HepG2 (cell line): ENCODE results near the gene TBC1D2B. TPM values are rescaled to one million over a fixed set of nuclear protein-coding genes. Genes with fewer than 3 reads are reported as not detected.

ENCODE experiments used
- ATAC-seq: fragments of 200-7000 bp; cut with Tn5 transposase; 3 replicates; pipeline ENCODE4 v1.9.1; 2020; ENCODE audit warnings: mild to moderate bottlenecking, moderate library complexity
- BruUV-seq: library from RNA; stranded (reverse); fragments of 400-500 nt; replicated peaks from 2 replicates; lab custom pipeline; 2021; lab: Mats Ljungman, UMichigan
- CTCF ChIA-PET: fragments of 300-600 bp; formaldehyde crosslinking; extraction: SDS; loops from one replicate; lab custom pipeline; 2021; ENCODE audit warnings: low total read pairs, inconsistent platforms, low intra/inter-chr PET ratio; lab: Yijun Ruan, JAX
- POLR2A ChIA-PET: fragments of 350-600 bp; sonication (Branson Sonifier 250); formaldehyde crosslinking; loops from one replicate; lab custom pipeline; 2020; ENCODE audit warnings: antibody characterized with exemption, inconsistent platforms; lab: Yijun Ruan, JAX
- DNase-seq: peaks from one replicate; pipeline ENCODE4 v3.0.0-alpha.2; 2015; ENCODE audit warnings: low spot score
- FAIRE-seq: peaks from 3 replicates; lab custom pipeline; 2011; peaks lifted over from hg19 to GRCh38; lab: Jason Lieb, UNC
- H2AFZ ChIP-seq: one replicate; pipeline ENCODE4 v1.6.1; 2011; ENCODE audit warnings: low read length, inconsistent platforms
- H3K27ac ChIP-seq: fragments of 300-600 bp; 3 replicates; pipeline ENCODE4 v1.8.0; 2011; ENCODE audit warnings: mixed run types, mild to moderate bottlenecking, mixed read lengths, low read length, inconsistent platforms; ENCODE audit not compliant: insufficient read depth; ENCODE audit errors: extremely low read length
- H3K27me3 ChIP-seq, 2 experiments: fragments of 200-600 bp in 1 of 2; 2 replicates in 1 of 2; 3 replicates in 1 of 2; pipeline versions ENCODE4 v1.6.0 to v1.8.0; 2011; ENCODE audit warnings: low read length in 2 of 2, mild to moderate bottlenecking in 2 of 2, moderate library complexity in 2 of 2, inconsistent platforms in 1 of 2; ENCODE audit not compliant: insufficient read depth in 2 of 2, control insufficient read depth in 1 of 2
- H3K36me3 ChIP-seq, 2 experiments: fragments of 200-600 bp in 1 of 2; replicated peaks in 1 of 2; 2 replicates in 1 of 2; 3 replicates in 1 of 2; pipeline versions ENCODE4 v1.5.1 to v1.8.0; 2011; ENCODE audit warnings: low read length in 2 of 2, inconsistent platforms in 1 of 2; ENCODE audit not compliant: insufficient read depth in 2 of 2, control insufficient read depth in 1 of 2
- H3K4me1 ChIP-seq: 2 replicates; pipeline ENCODE4 v1.5.1; 2012; ENCODE audit warnings: low read length, inconsistent platforms; ENCODE audit not compliant: insufficient read depth
- H3K4me2 ChIP-seq: 2 replicates; pipeline ENCODE4 v1.6.0; 2011; ENCODE audit warnings: low read depth, low read length, inconsistent platforms
- H3K4me3 ChIP-seq, 3 experiments: fragments of 200-600 bp in 1 of 3; sonication (generic), shearing (Covaris generic) in 1 of 3; replicated peaks in 1 of 3; 2 replicates each; pipeline ENCODE4 v1.5.1; 2011 to 2016; ENCODE audit warnings: low read length in 3 of 3, inconsistent platforms in 2 of 3, low read depth in 2 of 3, mild to moderate bottlenecking in 2 of 3, control low read depth in 1 of 3, mixed read lengths in 1 of 3; ENCODE audit not compliant: insufficient read depth in 1 of 3
- H3K79me2 ChIP-seq: one replicate; pipeline ENCODE4 v1.6.1; 2011; ENCODE audit warnings: low read length, inconsistent platforms; ENCODE audit not compliant: insufficient read depth
- H3K9ac ChIP-seq: 2 replicates; pipeline ENCODE4 v1.6.0; 2011; ENCODE audit warnings: mild to moderate bottlenecking, low read depth, low read length, inconsistent platforms; ENCODE audit not compliant: insufficient read depth
- H3K9me3 ChIP-seq: 2 replicates; pipeline ENCODE4 v1.5.1; 2012; ENCODE audit warnings: mild to moderate bottlenecking, low read length
- H4K20me1 ChIP-seq: 2 replicates; pipeline ENCODE4 v1.6.0; 2011; ENCODE audit warnings: inconsistent platforms, mild to moderate bottlenecking, low read length, moderate library complexity; ENCODE audit not compliant: insufficient read depth
- ASH2L ChIP-seq: fragments of 300-600, 200-600 bp; sonication (generic); IDR thresholded peaks from 2 replicates; pipeline ENCODE4 v1.7.0; 2017; ENCODE audit warnings: low read depth, mild to moderate bottlenecking, moderate library complexity, mixed read lengths, low read length; ENCODE audit not compliant: insufficient read length
- HNRNPH1 ChIP-seq: fragments of 200-400 bp; formaldehyde crosslinking; optimal IDR thresholded peaks from 2 replicates; pipeline ENCODE3; 2017; ENCODE audit warnings: mild to moderate bottlenecking, low read depth, low read length
- HNRNPL ChIP-seq: fragments of 200-400 bp; formaldehyde crosslinking; IDR thresholded peaks from 2 replicates; pipeline ENCODE4 v1.6.1; 2017; ENCODE audit warnings: mild to moderate bottlenecking, low read depth, low read length
- KDM3A ChIP-seq: IDR thresholded peaks from 2 replicates; pipeline ENCODE4 v1.6.1; 2018; ENCODE audit warnings: low read depth, missing compliant biosample characterization
- PRDM15 ChIP-seq: sonication (generic); formaldehyde crosslinking; IDR thresholded peaks from 2 replicates; pipeline ENCODE4 v1.4.0; 2020; ENCODE audit warnings: missing genetic modification reagents
- RAD21 ChIP-seq: fragments of 450-650 bp; formaldehyde crosslinking; IDR thresholded peaks from 2 replicates; pipeline ENCODE4 v1.5.0; 2020; ENCODE audit warnings: mild to moderate bottlenecking
- SNRNP70 ChIP-seq: fragments of 200-400 bp; formaldehyde crosslinking; IDR thresholded peaks from 2 replicates; pipeline ENCODE4 v1.6.1; 2017; ENCODE audit warnings: mild to moderate bottlenecking, low read depth, low read length, moderate library complexity
- SPEN ChIP-seq: sonication (generic); formaldehyde crosslinking; IDR thresholded peaks from 2 replicates; pipeline ENCODE4 v1.5.1; 2020; ENCODE audit warnings: low read depth, mild to moderate bottlenecking, missing genetic modification reagents
- THAP8 ChIP-seq: sonication (generic); formaldehyde crosslinking; IDR thresholded peaks from 2 replicates; pipeline ENCODE4 v1.5.1; 2020; ENCODE audit warnings: missing genetic modification reagents, mild to moderate bottlenecking, borderline replicate concordance
- ZBTB20 ChIP-seq: sonication (generic); formaldehyde crosslinking; IDR thresholded peaks from 2 replicates; pipeline ENCODE4 v1.8.1; 2023; ENCODE audit warnings: missing genetic modification reagents, low read depth, mild to moderate bottlenecking, borderline replicate concordance
- ZNF18 ChIP-seq: sonication (generic); formaldehyde crosslinking; IDR thresholded peaks from 2 replicates; pipeline ENCODE4 v1.8.0; 2022; ENCODE audit warnings: mild to moderate bottlenecking, missing genetic modification reagents; ENCODE audit not compliant: insufficient replicate concordance
- ZNF225 ChIP-seq: sonication (generic); formaldehyde crosslinking; IDR thresholded peaks from 2 replicates; pipeline ENCODE4 v1.4.0; 2020; ENCODE audit warnings: mild to moderate bottlenecking, missing genetic modification reagents
- ZNF558 ChIP-seq: sonication (generic); formaldehyde crosslinking; IDR thresholded peaks from 2 replicates; pipeline ENCODE4 v1.9.0; 2022; ENCODE audit warnings: mild to moderate bottlenecking, missing genetic modification reagents, borderline replicate concordance
- ZNF766 ChIP-seq: sonication (generic); formaldehyde crosslinking; IDR thresholded peaks from 2 replicates; pipeline ENCODE4 v1.5.0; 2020; ENCODE audit warnings: missing genetic modification reagents, borderline replicate concordance
- ZNF773 ChIP-seq: sonication (generic); formaldehyde crosslinking; IDR thresholded peaks from 2 replicates; pipeline ENCODE4 v1.4.0; 2020; ENCODE audit warnings: missing genetic modification reagents, borderline replicate concordance
- ZSCAN30 ChIP-seq: sonication (generic); formaldehyde crosslinking; IDR thresholded peaks from 2 replicates; pipeline ENCODE4 v1.5.0; 2020; ENCODE audit warnings: mild to moderate bottlenecking, missing genetic modification reagents
- ZSCAN31 ChIP-seq: sonication (generic); formaldehyde crosslinking; IDR thresholded peaks from 2 replicates; pipeline ENCODE4 v1.5.0; 2020; ENCODE audit warnings: low read depth, mild to moderate bottlenecking, missing genetic modification reagents
- WGBS: methylation state at CpG from one replicate; pipeline ENCODE4 v1.1.6; 2017; ENCODE audit warnings: low lambda C conversion rate; 5-methylcytosine and 5-hydroxymethylcytosine counted together
- in situ Hi-C: cut with HindIII; loops from 2 replicates; pipeline ENCODE4 v1.10.0; 2017; ENCODE audit warnings: low pct_unique_long_range_greater_than_20kb; ENCODE audit not compliant: extremely low pct_ligation_motif_present
- intact Hi-C: fragments of 100-400 bp; cut with micrococcal nuclease; formaldehyde crosslinking; loops from one replicate; pipeline ENCODE4 v1.10.0; 2022; ENCODE audit not compliant: unreplicated experiment
- polyA plus RNA-seq, 8 experiments: library from polyadenylated mRNA; depleted of rRNA in 3 of 8; stranded (reverse) in 7 of 8; unstranded in 1 of 8; fragments of >200 nt; fragmentation: Illumina TruSeq in 4 of 8; extraction: Trizol in 4 of 8; gene quantifications; 2 replicates each; pipeline versions ENCODE4 v1.2.1 to v1.2.3, GENCODE V29; 2011 to 2016; ENCODE audit warnings: low read depth in 4 of 8, missing spikeins in 1 of 8, mixed read lengths in 1 of 8; ENCODE audit not compliant: insufficient read depth in 1 of 8
- total RNA-seq, 5 experiments: library from RNA; depleted of rRNA; stranded (reverse); fragments of >200 nt; fragmentation: Illumina TruSeq; extraction: Trizol; gene quantifications; 2 replicates each; pipeline ENCODE4 v1.2.3, GENCODE V29; 2016; ENCODE audit warnings: low read depth in 1 of 5

The TBC1D2B gene
- total and polyA plus RNA-seq, 2 of the 13 experiments (the other 11 are each of a cell fraction or from before 2014, with no cell fraction given), result 10.1 to 14.4 TPM

- no peak for TF ChIP-seq THAP8
- TF ChIP-seq ZNF766 (CRISPR knock-in tag), result no peak
Measured at GRCh38 chr15:78018445-78018844, 59.1 kb downstream of the TBC1D2B start (continued).

- Histone ChIP-seq H4K20me1 (no peaks in the 10 kb centered on the region), H3K36me3 (peaks cover 3 to 23% of the 10 kb centered on the region in 2 experiments; a peak in 3 of 5 replicates), H3K9me3 (no peaks in the 10 kb centered on the region), H3K4me2 (no peak overlapping the region), H3K27me3 (no peaks in the 10 kb centered on the region), H3K9ac (no peak overlapping the region), H3K79me2 (no peaks in the 10 kb centered on the region), H2AFZ (no peak overlapping the region), H3K4me1 (peaks cover 30% of the 10 kb centered on the region), H3K4me3 (no peak overlapping the region), H3K27ac (no peak overlapping the region)
- intact Hi-C loops (no loop called here), in situ Hi-C loops (no loop called here)
- no peak for FAIRE-seq
- POLR2A ChIA-PET, result no interaction called here
- CTCF ChIA-PET, result no interaction called here
- no peak for DNase-seq
- WGBS, result 78% methylated on average over 1 of the region's 1 CpG
- no TSS peak for BruUV-seq
- ATAC-seq, result no peak
- TF ChIP-seq HNRNPL (no peak), PRDM15 (CRISPR knock-in tag) (no peak), ZNF773 (CRISPR knock-in tag) (no peak), ASH2L (no peak), SNRNP70 (no peak), ZBTB20 (CRISPR knock-in tag) (no peak), RAD21 (CRISPR knock-in tag) (no peak), KDM3A (no peak), ZNF18 (CRISPR knock-in tag) (no peak), ZSCAN30 (CRISPR knock-in tag) (no peak), ZSCAN31 (no peak), HNRNPH1 (no peak), ZNF558 (CRISPR knock-in tag) (no peak), SPEN (CRISPR knock-in tag) (no peak), ZNF225 (no peak)
Measured at GRCh38 chr15:78016860-78017259, 60.7 kb downstream of the TBC1D2B start.
